Astrocyte of the spinal cord (primary cell): ENCODE data around the gene CCDC102A.
A peak's percentile ranks its signal among the peaks of the same experiment; 100 is the strongest.

Experiments
- DNase-seq: peaks from one replicate; pipeline ENCODE4 v3.0.0; 2011; ENCODE audit warnings: low read depth, low spot score
- H3K4me3 ChIP-seq: 2 replicates; pipeline ENCODE4 v1.5.1; 2011; ENCODE audit warnings: low read depth, mild to moderate bottlenecking, low read length, moderate library complexity
- CTCF ChIP-seq: IDR thresholded peaks from 2 replicates; pipeline ENCODE4 v1.5.1; 2012; ENCODE audit warnings: low read depth, mild to moderate bottlenecking, low read length, inconsistent platforms
- in situ Hi-C: cut with HindIII; loops from 2 replicates; pipeline ENCODE4 v1.10.0; 2017; ENCODE audit warnings: low sequenced_read_pairs

The CCDC102A gene

GRCh38 chr16:57469046-57469445 lies 67.3 kb downstream of the CCDC102A start:
- no peak for DNase-seq
- no peak overlapping the region for H3K4me3 ChIP-seq
- in situ Hi-C loops, result no loop called here
- TF ChIP-seq CTCF, result no peak

- no peak overlapping the region for H3K4me3 ChIP-seq
- in situ Hi-C loops, result no loop called here
Measured at GRCh38 chr16:57468346-57468745, 68.0 kb downstream of the CCDC102A start.

GRCh38 chr16:57464523-57464922 lies 71.8 kb downstream of the CCDC102A start:
- in situ Hi-C loops, result no loop called here
- no peak for TF ChIP-seq CTCF
- H3K4me3 ChIP-seq, result no peak overlapping the region
- no peak for DNase-seq

More at GRCh38 chr16:57468346-57468745, 68.0 kb downstream of the CCDC102A start:
- no peak for DNase-seq
- no peak for TF ChIP-seq CTCF

- no peak for DNase-seq
- no peak for TF ChIP-seq CTCF
- peak overlapping the region; percentile 94 for H3K4me3 ChIP-seq
- in situ Hi-C loops, result no loop called here
Measured at GRCh38 chr16:57462978-57463362, 73.4 kb downstream of the CCDC102A start.

- TF ChIP-seq CTCF, result peak; percentile 95
- peak; percentile 88 for DNase-seq
- peak within 1 kb of the TSS; percentile 94 for H3K4me3 ChIP-seq
- in situ Hi-C loops, result no loop called here
Measured at GRCh38 chr16:57462209-57462977, 74.0 kb downstream of the CCDC102A start, which contains the start of gene POLR2C. Gene POLR2C (plus strand): TSS chr16:57462679. CDS start chr16:57462725, 46 bp downstream.
